HG02798 (cell line): ENCODE results near the gene ZNF385D.

ENCODE experiments used
- ATAC-seq: cut with Tn5 transposase; IDR thresholded peaks from one replicate; pipeline ENCODE4 v1.9.1; 2021; ENCODE audit warnings: mild to moderate bottlenecking; ENCODE audit not compliant: unreplicated experiment, poor library complexity

Gene ZNF385D

DNA sequence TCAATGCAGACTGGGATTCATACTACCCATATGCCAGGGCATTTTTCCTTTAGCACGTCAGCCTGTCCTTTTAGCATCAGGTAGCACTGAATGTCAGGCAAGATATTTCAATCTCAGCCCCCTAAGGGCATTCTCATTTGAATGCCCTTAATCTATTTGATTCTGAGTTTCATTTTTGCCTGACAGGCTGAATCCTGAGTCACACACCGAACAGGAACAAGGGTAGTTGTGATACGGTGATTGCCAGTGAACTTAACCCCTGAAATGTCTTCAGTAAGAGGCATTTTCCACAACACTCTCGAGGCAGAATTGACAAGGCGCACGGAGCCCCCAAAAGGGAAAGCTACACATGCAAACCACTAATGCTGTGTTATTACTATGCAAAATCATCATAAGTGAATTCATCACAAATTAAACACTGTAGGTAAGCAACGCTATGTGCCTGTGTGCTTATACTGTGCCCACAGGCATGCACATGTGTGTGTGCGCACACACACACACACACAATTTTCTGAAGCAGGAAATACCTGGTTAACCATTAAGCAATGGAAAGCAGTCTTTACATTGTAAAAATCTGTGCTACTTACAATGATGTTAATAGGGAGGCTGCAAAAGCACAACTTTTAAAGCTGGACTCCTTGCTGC, 130.4 kb downstream of the ZNF385D start:
- no peak for ATAC-seq

DNA sequence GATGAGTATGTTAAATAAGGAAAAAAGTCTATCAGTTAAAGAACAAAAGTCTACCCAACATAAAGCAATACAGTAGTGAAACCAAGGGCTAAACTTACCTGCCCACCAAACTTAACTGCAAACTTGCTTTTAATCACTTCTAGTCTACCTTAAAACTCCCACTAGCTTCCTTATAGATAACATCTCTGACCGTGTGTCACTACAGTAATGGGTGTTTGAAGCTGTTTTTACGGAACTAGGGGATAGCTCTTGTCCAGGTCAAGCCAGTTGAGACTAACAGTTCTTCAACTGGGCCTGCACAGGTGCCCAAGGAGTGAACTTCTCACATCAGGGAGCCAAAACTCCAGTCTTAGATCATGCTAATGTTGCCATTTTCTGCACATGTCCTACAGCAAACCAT, 132.3 kb downstream of the ZNF385D start:
- ATAC-seq, result no peak

DNA sequence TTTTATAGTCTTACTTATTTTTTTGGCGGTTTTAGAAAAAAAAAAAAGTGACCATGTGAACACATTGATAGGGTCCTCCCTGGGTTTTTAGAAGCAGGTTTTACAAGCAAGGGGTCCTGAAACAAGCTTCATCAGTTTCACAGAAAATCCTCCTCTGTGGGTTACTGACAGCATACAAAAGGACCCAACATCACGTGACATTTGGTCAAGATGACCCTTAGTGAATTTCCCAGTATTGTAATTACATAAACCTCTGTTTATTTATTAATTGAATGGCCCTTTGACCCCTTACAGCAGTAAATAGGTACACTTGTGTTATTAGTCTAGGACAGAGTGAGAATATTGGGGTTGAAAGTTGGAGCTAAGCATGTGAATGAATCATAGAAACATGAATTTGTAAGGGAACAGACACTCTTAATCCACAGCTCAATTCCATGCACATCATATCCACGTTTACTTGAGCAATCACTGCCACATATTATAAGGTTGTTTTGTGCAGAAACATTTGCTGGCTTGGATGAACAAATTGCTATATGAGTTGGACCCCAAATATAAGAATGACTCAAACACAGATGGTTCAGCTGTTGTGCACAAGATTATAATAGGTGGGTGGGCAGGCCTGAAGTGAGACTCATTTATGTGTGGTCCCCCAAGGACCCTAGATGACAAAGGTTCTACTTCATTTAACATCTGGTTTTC, 137.5 kb downstream of the ZNF385D start:
- no peak for ATAC-seq

GRCh38 chr3:21601178-21601577, 149.8 kb downstream of the ZNF385D start:
- ATAC-seq, result no peak

DNA sequence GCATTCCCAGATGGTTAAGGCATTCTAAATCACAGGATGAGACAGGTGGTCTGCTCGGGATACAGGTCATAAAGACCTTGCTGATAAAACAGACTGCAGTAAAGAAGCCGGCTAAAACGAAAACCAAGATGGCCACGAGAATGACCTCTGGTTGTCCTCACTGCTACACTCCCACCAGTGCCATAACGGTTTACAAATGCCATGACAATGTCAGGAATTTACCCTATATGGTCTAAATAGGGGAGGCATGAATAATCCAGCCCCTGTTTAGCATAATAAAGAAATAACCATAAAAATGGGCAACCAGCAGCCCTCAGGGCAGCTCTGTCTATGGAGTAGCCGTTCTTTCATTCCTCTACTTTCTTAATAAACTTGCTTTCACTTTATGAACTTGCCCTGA, 151.1 kb downstream of the ZNF385D start:
- ATAC-seq, result no peak

GRCh38 chr3:21592828-21593227, 158.2 kb downstream of the ZNF385D start:
- ATAC-seq, result no peak

- no peak for ATAC-seq
Observed at GRCh38 chr3:21587894-21588293, 163.1 kb downstream of the ZNF385D start.

GRCh38 chr3:21585216-21585740, 165.7 kb downstream of the ZNF385D start:
- no peak for ATAC-seq

- ATAC-seq, result no peak
Observed at GRCh38 chr3:21573291-21573690, 177.7 kb downstream of the ZNF385D start.

DNA sequence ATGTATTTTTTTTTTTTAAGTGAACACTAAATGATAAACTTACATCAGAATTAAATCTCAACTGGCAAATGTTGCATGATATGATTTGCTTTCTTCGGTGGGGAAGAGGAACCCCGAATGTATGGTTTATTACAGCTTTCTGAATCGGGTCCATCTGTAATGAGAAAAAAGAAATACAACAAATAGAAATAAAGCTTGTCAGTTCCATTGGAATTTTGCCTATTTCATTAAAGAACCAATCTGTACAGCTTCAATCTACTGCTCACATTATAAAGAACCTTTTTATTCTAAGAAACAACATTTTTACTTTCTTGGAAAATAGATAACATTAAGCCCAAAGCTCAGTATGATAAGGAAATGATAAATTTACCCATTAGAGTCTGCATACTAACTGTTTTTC, 186.5 kb downstream of the ZNF385D start:
- no peak for ATAC-seq

DNA sequence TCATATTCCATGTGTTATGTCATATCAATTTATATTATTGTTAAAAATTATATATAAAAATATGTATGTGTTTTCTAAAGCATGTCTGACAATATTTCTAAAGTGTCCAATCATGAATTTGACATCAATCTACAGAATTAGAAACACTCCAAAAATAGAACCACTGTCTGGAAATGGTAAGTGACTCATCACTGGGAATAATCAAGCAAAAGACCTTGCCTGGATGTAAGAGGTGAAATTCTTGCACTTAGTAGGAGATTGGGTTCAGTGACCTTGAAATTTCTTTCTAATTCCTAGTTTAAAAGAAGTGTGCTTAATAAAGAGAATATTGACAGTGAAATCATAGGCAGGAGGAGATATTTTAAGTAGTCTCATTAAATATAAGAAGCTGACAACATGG, 188.8 kb downstream of the ZNF385D start:
- ATAC-seq, result no peak

DNA sequence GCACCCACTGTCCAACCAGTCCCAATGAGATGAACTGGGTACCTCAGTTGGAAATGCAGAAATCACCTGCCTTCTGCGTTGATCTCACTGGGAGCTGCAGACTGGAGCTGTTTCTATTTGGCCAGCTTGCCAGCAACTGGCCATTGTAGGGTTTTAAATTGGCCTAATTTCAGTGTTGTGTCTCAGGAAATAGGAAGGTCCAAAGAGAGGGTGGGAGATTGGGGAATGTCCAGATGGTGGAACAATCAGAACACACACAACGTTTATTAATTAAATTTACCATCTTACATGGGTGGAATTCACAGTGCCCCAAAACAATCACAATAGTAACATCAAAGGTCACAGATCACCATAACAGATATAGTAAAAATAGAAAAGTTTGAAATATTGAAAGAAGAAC, 189.5 kb downstream of the ZNF385D start:
- no peak for ATAC-seq

DNA sequence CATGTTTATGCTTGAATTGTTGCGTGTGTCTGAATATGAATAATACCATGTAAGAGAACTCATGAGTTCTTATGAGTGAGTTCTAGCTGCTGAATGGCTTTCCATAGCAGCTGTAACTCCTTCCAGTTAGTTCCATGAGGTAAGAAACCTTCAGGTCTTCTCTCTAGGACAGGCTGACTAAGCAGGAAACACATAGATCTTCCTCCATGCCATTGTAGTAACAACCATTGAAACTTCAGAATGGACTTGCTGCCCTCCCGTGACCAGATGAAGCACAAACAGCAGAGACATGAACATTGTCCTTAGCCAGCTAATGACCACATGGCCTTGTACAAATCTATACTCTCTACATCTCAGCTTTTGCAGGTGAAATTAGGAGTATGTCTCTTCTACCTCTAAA, 200.0 kb downstream of the ZNF385D start:
- no peak for ATAC-seq

GRCh38 chr3:21544076-21544462, 206.9 kb downstream of the ZNF385D start:
- no peak for ATAC-seq

GRCh38 chr3:21543380-21544075, 207.5 kb downstream of the ZNF385D start:
- no peak for ATAC-seq

GRCh38 chr3:21542656-21543379, 208.2 kb downstream of the ZNF385D start:
- ATAC-seq, result no peak

DNA sequence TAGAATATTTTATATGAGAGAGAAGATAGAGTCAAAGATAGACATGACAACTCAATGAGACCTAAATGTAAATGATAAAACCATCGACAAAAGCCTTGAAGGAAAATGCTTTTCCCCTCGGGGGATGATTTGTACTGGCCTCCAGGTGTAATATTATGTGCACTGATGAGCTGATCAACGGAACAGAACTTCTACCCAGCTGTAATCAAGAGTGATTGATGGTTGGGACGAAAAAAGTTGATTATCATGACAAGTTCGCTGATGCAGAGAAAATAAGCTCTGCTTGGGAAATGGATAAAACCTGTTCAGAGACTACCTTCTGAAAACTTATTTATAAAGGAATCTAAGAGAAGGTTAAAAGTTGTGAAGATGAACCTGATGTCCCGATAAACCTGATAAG, 210.7 kb downstream of the ZNF385D start:
- no peak for ATAC-seq

- no peak for ATAC-seq
Observed at GRCh38 chr3:21534462-21534861, 216.5 kb downstream of the ZNF385D start.

DNA sequence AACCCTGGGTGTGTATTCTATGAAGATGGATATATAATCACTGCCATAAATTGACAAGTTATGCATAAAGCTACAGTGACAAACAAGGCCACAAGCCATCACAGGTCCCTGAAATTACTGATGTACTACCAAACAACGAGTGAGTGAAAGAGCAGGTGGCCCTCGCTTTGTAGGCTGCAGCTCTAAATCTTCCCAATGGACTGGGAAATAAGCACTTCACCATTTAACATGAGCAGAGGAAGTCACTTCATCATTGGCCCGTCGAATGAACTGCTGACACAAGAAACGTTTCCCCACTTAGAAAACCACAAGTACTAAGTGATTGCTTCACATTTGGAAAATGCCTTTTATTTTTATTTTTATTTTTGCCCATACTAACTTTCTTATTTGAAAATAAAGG, 218.0 kb downstream of the ZNF385D start:
- no peak for ATAC-seq

- ATAC-seq, result no peak
Observed at GRCh38 chr3:21531909-21532308, 219.1 kb downstream of the ZNF385D start.
